ENCODE data around the gene CTNNA3. TPM values are rescaled to one million over a fixed set of nuclear protein-coding genes. Genes with fewer than 3 reads are reported as not detected.

Gene CTNNA3
- total RNA-seq, 4 donors from 2014 or later: 14.3 to 49.5 (median 24.2) TPM

GRCh38 chr10:66505003-66505657 lies 1190.9 kb downstream of the CTNNA3 start:
- Histone ChIP-seq H3K36me3 (no peaks in the 10 kb centered on the region), H3K27me3 (no peaks in the 10 kb centered on the region), H3K4me3 (no peak overlapping the region), H3K4me1 (no peaks in the 10 kb centered on the region), H3K27ac (no peak overlapping the region), H3K9me3 (no peaks in the 10 kb centered on the region)
- intact Hi-C loops (cut with DNase I; ENCODE audit: low total_unique reads) (no loop called here), in situ Hi-C loops (cut with MboI; ENCODE audit: low sequenced_read_pairs in 4 of 4) (no loop called here)
- DNase-seq: no peak
- TF ChIP-seq POLR2A (IDR thresholded peaks at IDR 0.05): no peak
- TF ChIP-seq, protein P1, sequence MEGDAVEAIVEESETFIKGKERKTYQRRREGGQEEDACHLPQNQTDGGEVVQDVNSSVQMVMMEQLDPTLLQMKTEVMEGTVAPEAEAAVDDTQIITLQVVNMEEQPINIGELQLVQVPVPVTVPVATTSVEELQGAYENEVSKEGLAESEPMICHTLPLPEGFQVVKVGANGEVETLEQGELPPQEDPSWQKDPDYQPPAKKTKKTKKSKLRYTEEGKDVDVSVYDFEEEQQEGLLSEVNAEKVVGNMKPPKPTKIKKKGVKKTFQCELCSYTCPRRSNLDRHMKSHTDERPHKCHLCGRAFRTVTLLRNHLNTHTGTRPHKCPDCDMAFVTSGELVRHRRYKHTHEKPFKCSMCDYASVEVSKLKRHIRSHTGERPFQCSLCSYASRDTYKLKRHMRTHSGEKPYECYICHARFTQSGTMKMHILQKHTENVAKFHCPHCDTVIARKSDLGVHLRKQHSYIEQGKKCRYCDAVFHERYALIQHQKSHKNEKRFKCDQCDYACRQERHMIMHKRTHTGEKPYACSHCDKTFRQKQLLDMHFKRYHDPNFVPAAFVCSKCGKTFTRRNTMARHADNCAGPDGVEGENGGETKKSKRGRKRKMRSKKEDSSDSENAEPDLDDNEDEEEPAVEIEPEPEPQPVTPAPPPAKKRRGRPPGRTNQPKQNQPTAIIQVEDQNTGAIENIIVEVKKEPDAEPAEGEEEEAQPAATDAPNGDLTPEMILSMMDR (IDR thresholded peaks at IDR 0.05 in 4 of 5, conservative IDR thresholded peaks at IDR 0.05 in 1 of 5): no peak
- no peak for ATAC-seq

DNA sequence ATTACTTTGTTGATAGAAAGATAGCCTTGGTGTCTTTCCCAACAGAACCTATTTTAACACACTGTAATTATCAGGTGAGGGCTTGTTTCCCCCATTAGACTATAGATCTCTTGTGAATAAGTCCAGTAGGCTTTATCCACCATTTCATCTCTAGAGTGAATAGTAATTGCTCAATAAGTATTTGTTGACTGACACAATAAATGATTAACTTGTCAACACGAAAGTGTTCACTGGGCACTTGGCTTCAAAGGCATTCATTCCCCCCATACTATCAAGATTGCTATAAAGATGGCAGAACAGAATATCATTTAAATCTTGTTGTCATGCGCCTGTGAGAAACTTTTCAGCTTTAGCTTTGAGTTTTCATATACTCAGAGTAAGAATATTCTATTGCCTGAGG lies 1194.6 kb downstream of the CTNNA3 start:
- no peaks in the 10 kb centered on the region for H3K4me1 ChIP-seq
- ATAC-seq (no peak), DNase-seq (no peak)
- TF ChIP-seq POLR2A (IDR thresholded peaks at IDR 0.05): no peak
- TF ChIP-seq, protein P1 (IDR thresholded peaks at IDR 0.05 in 4 of 5, conservative IDR thresholded peaks at IDR 0.05 in 1 of 5): no peak
- in situ Hi-C loops (cut with MboI; ENCODE audit: low sequenced_read_pairs in 4 of 4): no loop called here
- no peak overlapping the region for H3K27ac ChIP-seq
- no peaks in the 10 kb centered on the region for H3K9me3 ChIP-seq
- H3K4me3 ChIP-seq: no peak overlapping the region
- no peaks in the 10 kb centered on the region for H3K36me3 ChIP-seq
- intact Hi-C loops (cut with DNase I; ENCODE audit: low total_unique reads): no loop called here
- H3K27me3 ChIP-seq: no peaks in the 10 kb centered on the region

DNA sequence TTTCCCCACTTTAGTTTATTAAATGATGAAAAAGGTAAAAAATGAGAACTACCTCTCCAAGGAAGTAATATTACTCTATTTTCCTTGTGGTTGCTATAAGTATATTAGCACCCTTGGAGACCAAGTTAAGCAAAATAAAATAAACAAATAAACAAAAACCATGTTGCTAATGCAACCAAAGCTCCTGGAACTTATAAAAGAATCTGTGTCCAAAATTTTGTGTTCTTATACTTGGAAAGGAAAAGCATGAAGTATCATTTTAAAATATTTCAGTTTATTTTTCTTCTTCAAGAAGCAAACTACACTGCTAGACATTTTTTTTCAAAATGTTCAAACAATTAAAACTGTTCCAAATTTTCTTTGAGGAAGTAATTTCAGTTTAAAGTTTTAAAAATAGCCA lies 1212.0 kb downstream of the CTNNA3 start:
- H3K4me1 ChIP-seq: no peaks in the 10 kb centered on the region
- no peaks in the 10 kb centered on the region for H3K9me3 ChIP-seq
- H3K36me3 ChIP-seq: no peaks in the 10 kb centered on the region
- no peak overlapping the region for H3K4me3 ChIP-seq
- no peak for TF ChIP-seq POLR2A (IDR thresholded peaks at IDR 0.05)
- TF ChIP-seq, protein P1 (IDR thresholded peaks at IDR 0.05 in 4 of 5, conservative IDR thresholded peaks at IDR 0.05 in 1 of 5): no peak
- H3K27ac ChIP-seq: no peak overlapping the region
- intact Hi-C loops (cut with DNase I; ENCODE audit: low total_unique reads): no loop called here
- ATAC-seq: no peak
- H3K27me3 ChIP-seq: no peaks in the 10 kb centered on the region
- no peak for DNase-seq
- in situ Hi-C loops (cut with MboI; ENCODE audit: low sequenced_read_pairs in 4 of 4): no loop called here

DNA sequence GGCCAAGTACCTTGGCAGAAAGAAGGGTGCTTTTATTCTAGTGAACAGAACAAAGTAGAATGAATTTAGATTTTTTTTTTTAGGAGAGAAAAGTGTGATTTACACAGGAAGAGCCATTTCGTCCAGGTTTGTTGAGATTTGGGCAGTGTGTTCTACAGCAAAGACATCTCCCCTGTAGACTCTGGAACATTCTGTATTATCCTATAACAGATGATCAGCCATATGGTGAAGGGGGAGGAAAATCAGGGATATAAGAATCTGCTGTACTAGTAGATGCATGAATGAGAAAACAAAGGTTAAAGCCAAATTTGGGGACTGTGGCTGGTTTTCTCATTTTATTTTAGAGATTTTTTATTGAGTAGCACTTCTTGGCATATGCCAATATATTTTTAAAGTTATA lies 1223.8 kb downstream of the CTNNA3 start:
- Histone ChIP-seq H3K27ac (no peak overlapping the region), H3K36me3 (no peaks in the 10 kb centered on the region), H3K27me3 (no peaks in the 10 kb centered on the region), H3K9me3 (no peaks in the 10 kb centered on the region), H3K4me1 (no peaks in the 10 kb centered on the region), H3K4me3 (no peak overlapping the region)
- ATAC-seq: no peak
- TF ChIP-seq, protein P1 (IDR thresholded peaks at IDR 0.05 in 4 of 5, conservative IDR thresholded peaks at IDR 0.05 in 1 of 5): no peak
- TF ChIP-seq POLR2A (IDR thresholded peaks at IDR 0.05): no peak
- DNase-seq: no peak
- intact Hi-C loops (cut with DNase I; ENCODE audit: low total_unique reads): no loop called here
- in situ Hi-C loops (cut with MboI; ENCODE audit: low sequenced_read_pairs in 4 of 4): no loop called here

DNA sequence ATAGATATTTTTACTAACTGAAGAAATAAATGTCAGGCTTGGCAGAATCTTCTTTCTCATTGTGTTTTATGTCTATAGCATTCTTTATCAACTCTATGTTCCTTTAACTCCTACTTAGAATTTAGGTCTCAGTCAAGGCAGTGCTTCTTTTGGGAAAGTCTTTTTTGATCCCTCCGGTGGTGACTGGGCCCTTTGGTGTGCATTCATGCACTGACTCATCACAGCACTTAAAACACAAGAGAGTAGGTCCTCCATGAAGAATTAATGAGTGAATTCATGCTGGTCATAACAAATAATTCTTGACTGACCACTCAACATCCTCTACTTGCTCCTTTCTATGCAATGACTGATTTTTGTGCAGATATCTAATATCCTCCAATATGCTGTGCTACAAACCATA lies 1229.0 kb downstream of the CTNNA3 start:
- in situ Hi-C loops (cut with MboI; ENCODE audit: low sequenced_read_pairs in 4 of 4): no loop called here
- Histone ChIP-seq H3K4me3 (no peak overlapping the region), H3K4me1 (no peaks in the 10 kb centered on the region), H3K27ac (no peak overlapping the region), H3K9me3 (no peaks in the 10 kb centered on the region), H3K36me3 (no peaks in the 10 kb centered on the region), H3K27me3 (no peaks in the 10 kb centered on the region)
- TF ChIP-seq POLR2A (IDR thresholded peaks at IDR 0.05): no peak
- TF ChIP-seq, protein P1 (IDR thresholded peaks at IDR 0.05 in 4 of 5, conservative IDR thresholded peaks at IDR 0.05 in 1 of 5): no peak
- no peak for DNase-seq
- no peak for ATAC-seq
- intact Hi-C loops (cut with DNase I; ENCODE audit: low total_unique reads): no loop called here
